ENCODE measurements around the gene RPP25L. TPM values are rescaled to one million over a fixed set of nuclear protein-coding genes. Genes with fewer than 3 reads are reported as not detected.

RPP25L gene
- total and polyA plus RNA-seq, 2 of the 4 experiments (the other 2 are of a cell fraction), result 20.4 to 26.3 TPM

GRCh38 chr9:34648673-34649072 lies 36.8 kb upstream of the RPP25L start:
- no TSS peak for BruUV-seq (replicated peaks)
- H4K91ac ChIP-seq (ENCODE audit: insufficient read depth, low read depth, low read length), result no peak overlapping the region
- H3K4me1 ChIP-seq (ENCODE audit: control insufficient read depth, insufficient read depth, low read length), result peaks cover 34% of the 10 kb centered on the region
- no peak overlapping the region for H2AK9ac ChIP-seq (replicated peaks; ENCODE audit: low read depth, low read length, poor library complexity)
- no peak overlapping the region for H3K4ac ChIP-seq (ENCODE audit: low read depth, low read length)
- H4K5ac ChIP-seq (ENCODE audit: low read depth, low read length), result no peak overlapping the region
- H2BK120ac ChIP-seq (ENCODE audit: low read depth, low read length), result no peak overlapping the region
- ATAC-seq (ENCODE audit: low read depth) (no peak), DNase-seq (no peak)
- H3K56ac ChIP-seq (ENCODE audit: extremely low read depth, insufficient read depth, low read length), result no peak overlapping the region
- ChIA-PET CTCF (interaction anchor here (0.9 kb wide), 1 partner anchor 54 kb away, joined by 3 read pairs; no protein-coding TSS in a partner anchor), POLR2A (ENCODE audit: unreplicated experiment) (no interaction called here)
- intact Hi-C loops (cut with micrococcal nuclease) (no loop called here), dilution Hi-C loops (cut with HindIII; ENCODE audit: low sequenced_read_pairs, unreplicated experiment) (no loop called here), in situ Hi-C loops (cut with MboI; ENCODE audit: low sequenced_read_pairs) (no loop called here)
- H3K27ac ChIP-seq (ENCODE audit: insufficient read depth, low read length), result no peak overlapping the region
- TF ChIP-seq MAZ (IDR thresholded peaks at IDR 0.05; ENCODE audit: borderline replicate concordance, low read depth, low read length), result no peak
- no peak for TF ChIP-seq BHLHE40 (IDR thresholded peaks at IDR 0.05; ENCODE audit: low read depth, low read length)
- no peak overlapping the region for H4K8ac ChIP-seq (ENCODE audit: low read depth in 2 of 2, low read length in 2 of 2)
- no peak overlapping the region for H3K18ac ChIP-seq (ENCODE audit: low read depth, low read length)
- H3K9me1 ChIP-seq (ENCODE audit: insufficient read depth, low read length), result peaks cover 34% of the 10 kb centered on the region
- H2AFZ ChIP-seq (replicated peaks; ENCODE audit: low read length, poor library complexity), result no peak overlapping the region
- no peak overlapping the region for H2BK15ac ChIP-seq (ENCODE audit: low read depth, low read length)
- no peaks in the 10 kb centered on the region for H3K9me3 ChIP-seq (ENCODE audit: control insufficient read depth, insufficient read depth, low read length)
- H3K79me1 ChIP-seq (ENCODE audit: low read depth in 1 of 2, low read length in 2 of 2), result peaks cover 15 to 50% of the 10 kb centered on the region in 2 experiments
- WGBS, 2 experiments (ENCODE audit: extremely low coverage in 2 of 2, insufficient read length in 1 of 2), result 96% methylated on average over 5 of the region's 8 CpGs; no CpG with 5 or more reads in 1 of the 2 experiments
- no peak overlapping the region for H3K4me3 ChIP-seq (ENCODE audit: insufficient read depth, low read depth, low read length)
- H2BK5ac ChIP-seq (ENCODE audit: low read depth, low read length, poor library complexity, severe bottlenecking), result no peak overlapping the region
- H3K4me2 ChIP-seq (ENCODE audit: low read depth, low read length), result no peak overlapping the region
- H3K27me3 ChIP-seq (ENCODE audit: control insufficient read depth, insufficient read depth, low read length), result no peaks in the 10 kb centered on the region
- peaks cover 16% of the 10 kb centered on the region for H3K36me3 ChIP-seq (ENCODE audit: control insufficient read depth, insufficient read depth, low read length)
- no peak overlapping the region for H3K23ac ChIP-seq (ENCODE audit: low read depth, low read length)
- no peak overlapping the region for H2BK20ac ChIP-seq (ENCODE audit: low read depth, low read length)
- no peak overlapping the region for H3K14ac ChIP-seq (replicated peaks; ENCODE audit: low read depth, low read length)
- no peak overlapping the region for H3K9ac ChIP-seq (ENCODE audit: low read depth, low read length)
- no peak overlapping the region for H2AK5ac ChIP-seq (ENCODE audit: low read depth, low read length)
- no peaks in the 10 kb centered on the region for H4K20me1 ChIP-seq (ENCODE audit: insufficient read depth, low read length)

Data from IMR-90 (cell line).